Stimulated activated CD4-positive, alpha-beta T cell treated with anti-CD3 and anti-CD28 coated beads, TNF-alpha, amount 100 ng/mL, for 4 hours (primary cell): ENCODE results near the gene ADAM33.

Experiments used
- DNase-seq, 3 experiments: peaks; one replicate each; pipeline ENCODE4 v3.0.0-alpha.2; 2020; ENCODE audit warnings: low read depth in 3 of 3

The ADAM33 gene, protein sequence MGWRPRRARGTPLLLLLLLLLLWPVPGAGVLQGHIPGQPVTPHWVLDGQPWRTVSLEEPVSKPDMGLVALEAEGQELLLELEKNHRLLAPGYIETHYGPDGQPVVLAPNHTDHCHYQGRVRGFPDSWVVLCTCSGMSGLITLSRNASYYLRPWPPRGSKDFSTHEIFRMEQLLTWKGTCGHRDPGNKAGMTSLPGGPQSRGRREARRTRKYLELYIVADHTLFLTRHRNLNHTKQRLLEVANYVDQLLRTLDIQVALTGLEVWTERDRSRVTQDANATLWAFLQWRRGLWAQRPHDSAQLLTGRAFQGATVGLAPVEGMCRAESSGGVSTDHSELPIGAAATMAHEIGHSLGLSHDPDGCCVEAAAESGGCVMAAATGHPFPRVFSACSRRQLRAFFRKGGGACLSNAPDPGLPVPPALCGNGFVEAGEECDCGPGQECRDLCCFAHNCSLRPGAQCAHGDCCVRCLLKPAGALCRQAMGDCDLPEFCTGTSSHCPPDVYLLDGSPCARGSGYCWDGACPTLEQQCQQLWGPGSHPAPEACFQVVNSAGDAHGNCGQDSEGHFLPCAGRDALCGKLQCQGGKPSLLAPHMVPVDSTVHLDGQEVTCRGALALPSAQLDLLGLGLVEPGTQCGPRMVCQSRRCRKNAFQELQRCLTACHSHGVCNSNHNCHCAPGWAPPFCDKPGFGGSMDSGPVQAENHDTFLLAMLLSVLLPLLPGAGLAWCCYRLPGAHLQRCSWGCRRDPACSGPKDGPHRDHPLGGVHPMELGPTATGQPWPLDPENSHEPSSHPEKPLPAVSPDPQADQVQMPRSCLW

DNA sequence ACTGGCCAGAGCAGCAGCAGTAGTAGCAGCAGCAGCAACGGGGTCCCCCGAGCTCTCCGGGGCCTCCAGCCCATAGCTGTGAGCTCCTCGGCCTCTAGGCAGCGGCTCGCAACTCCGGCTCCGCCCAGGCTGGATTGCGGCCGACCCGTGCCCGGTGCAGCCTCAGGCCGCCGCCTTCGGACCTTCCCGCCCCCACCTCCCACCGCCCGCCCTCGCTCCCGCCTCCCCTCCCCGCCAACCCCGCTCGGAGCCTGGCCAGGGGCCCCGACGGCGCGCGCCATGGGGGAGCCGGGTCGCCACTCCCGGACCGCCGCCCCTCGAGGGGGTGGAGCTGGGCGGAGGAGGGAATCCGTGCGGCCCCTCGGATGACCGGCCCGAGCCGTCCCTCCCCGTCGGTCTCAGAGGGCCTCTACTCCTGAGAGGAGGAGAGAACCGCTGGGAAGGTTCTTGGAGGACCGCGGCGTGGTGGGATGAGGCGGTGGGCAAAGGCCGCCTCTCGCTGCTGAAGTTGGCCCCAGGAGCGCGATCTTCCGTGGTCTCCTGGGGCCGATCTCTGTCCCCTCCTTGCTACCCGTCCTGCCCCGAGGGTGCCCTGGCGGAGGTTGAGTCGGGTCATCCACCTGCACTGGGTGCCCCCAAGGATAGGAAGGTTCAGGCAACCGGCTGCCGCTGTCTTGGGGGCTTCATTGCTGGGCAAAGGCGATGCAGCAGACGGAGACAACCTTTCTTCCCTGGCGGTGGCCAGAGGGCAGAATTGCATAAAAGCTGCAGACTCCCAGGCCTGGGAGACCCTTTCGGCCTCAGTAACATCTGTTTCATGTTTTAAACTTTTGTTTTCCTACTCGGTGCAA is at the start of gene ADAM33:
Gene ADAM33, minus strand, starts transcription at position 80 of the 851 bp plus-strand sequence. Its CDS starts 6 bp downstream, at position 74.
- no peak for DNase-seq

DNA sequence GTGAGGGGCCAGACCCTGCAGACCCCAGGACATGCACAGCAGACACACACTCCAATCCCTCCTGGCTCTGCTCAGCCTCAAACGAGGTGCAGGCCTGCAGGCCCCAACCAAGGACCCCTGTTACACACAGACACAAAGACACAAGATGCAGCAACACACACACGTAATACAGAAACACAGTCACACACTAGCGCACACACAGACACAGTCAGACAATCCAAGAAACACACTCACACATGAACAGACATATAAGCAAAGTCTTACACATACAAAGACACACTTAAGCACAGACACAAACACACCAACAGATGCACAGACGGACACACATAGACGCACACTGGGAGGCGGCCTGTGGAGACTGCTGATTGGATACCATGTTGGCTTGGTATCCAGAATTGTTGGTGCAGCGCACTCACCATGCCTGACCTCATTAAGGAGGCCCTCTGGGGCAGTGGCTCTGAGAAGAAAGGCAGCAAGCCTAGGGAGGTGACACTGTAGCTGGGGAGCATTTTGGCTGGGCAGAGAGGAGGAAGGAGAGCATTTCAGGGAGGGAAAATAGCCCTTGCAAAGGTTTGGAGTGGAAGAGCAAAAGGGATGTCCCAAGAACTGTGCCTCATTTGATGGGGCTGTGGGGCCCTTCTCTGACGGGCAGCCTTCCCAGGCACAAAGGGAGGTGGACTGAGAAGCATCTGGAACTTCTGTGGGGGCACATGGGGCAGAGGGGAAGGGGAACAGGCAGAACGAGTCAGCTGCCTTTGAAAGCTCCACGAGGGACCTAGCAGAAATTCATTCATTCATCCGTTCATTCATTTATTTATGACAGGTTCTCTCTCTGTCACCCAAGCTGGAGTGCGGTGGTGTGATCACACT is 49.2 kb upstream of the ADAM33 start:
- no peak for DNase-seq

DNA sequence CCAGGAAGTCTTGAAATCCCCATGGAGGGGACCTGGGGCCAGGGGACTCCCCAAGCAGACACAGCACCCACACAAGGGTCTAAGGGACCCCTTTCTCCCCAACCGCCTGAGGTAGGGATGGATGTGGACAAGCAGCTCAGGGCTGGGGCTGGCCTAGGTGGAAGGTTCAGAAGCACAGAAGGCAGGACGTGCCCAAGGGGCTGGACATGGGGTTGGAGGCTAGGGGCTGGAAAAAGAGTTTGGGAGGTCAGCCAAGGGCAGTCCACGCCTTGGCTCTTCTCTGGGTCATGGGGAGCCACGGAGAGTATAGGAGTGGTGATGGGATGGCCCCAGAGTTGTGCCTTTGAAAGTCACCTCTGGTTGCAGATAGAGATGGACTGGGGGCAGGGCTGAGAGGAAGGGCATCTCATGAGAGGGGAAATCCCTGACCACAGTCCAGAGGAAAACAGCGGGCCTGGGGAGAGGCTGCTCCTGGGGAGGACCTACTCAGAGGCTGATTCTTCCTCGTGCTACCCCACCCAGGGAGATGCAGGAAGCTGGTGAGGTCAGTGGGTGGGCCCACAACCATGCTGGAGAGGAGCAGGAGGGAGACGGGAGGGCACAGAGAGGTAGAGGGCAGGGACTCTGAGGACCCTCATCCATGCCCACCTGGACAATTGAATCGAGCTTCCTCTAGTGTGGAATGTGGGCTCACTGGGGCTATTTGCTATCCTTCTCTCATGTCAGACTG is 48.2 kb upstream of the ADAM33 start:
- DNase-seq: no peak

DNA sequence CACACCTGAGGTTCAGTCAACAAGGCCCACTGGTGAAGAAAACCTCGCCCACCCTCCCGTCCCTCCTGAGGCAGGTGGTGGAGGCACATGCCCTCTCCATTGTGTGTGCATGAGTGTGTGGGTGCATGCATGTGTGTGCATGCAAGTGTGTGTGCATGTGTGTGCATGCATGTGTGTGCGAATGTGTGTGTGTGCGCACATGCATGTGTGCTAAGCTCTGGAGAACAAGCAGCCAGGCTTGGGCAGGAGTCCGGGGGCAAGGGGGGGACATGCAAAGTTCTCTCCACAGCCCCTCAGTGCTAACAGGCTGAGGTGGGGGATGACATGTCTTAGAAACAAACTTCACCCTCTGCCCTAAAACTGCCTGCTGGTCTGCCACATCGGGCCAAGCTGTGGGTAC is 47.6 kb upstream of the ADAM33 start:
- DNase-seq: no peak

DNA sequence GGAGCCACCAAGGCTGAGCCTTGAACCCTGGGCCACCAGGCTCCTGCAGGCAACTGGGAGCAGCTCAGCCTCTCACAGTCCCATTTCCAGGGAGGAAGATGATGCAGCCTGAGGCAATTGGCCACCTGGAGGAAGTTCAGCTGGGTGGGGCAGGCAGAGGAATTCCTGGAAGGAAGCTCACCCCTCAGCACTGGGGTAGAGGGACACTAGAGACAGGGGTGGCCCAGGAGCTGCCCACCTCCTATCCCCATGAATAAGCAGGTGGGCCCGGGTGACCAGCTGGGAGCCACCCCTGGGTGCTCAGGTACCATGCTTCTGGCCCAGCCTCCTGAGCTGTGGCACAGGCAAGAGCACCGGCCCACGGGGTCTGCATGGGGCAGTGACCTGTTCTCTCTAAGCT is 47.1 kb upstream of the ADAM33 start:
- DNase-seq: no peak

DNA sequence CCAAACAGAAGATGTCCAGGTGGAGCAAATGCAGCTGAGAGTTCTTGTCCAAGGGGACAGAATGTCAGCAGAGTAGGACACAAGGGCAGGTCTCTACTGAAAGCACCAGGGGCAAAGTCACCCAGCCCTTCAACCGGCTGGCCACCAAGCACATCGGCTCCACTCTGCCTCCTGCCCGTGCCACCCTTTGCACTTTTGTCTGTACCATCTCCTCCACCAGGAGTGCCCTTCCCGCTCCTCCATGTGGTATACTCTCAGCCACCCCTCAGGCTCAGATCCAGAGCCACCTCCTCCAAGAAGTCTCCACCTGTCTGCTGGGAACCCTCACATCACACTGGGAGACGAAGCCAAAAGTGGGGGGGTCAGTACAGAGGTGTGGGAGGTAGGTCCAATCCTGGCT is 46.5 kb upstream of the ADAM33 start:
- DNase-seq: no peak

DNA sequence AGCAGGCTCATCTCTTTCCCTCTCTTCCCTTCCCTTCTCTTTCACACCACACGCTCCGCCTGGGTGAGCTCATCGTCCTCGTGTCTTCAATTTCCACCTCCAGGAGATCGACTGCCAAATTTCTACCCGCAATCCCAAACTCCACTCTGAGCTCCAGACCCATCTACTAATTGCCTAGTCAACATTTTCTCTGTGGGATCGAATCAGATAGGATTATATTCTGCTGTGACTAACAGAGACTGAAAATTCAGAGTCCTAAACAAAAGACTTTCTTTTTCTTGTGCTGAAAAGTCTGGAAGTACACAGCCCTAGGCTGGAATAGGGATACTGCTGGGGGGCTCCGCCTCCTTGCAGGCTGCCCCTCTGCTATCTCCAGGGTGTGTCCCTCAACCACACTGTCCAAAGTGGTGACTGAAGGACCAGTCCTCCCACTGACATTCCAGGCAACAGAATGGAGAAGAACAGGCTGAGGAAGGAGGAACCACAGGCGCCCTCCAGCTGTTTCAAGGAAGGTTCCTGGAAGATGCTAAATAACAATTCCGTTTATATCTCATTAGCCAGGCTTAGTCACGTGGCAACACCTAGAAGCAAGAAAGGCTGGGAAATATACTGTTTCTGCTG is 45.7 kb upstream of the ADAM33 start:
- no peak for DNase-seq

DNA sequence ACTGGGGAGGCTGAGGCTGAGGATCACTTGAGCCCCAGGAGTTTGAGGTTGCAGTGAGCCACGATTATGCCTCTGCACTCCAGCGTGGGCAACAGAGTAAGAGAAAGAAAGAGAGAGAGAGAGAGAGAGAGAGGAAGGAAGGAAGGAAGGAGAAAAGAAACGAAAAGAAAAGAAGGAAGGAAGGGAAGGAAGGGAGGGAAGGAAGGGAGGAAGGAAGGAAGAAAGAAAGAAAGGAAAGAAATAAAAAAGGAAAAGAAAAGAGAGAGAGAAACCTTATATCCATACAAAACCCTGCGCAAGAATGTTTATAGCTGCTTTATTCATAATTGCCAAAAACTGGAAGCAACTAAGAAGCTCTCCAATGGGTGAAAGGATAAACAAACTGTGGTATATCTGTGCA is 42.5 kb upstream of the ADAM33 start:
- DNase-seq: no peak

DNA sequence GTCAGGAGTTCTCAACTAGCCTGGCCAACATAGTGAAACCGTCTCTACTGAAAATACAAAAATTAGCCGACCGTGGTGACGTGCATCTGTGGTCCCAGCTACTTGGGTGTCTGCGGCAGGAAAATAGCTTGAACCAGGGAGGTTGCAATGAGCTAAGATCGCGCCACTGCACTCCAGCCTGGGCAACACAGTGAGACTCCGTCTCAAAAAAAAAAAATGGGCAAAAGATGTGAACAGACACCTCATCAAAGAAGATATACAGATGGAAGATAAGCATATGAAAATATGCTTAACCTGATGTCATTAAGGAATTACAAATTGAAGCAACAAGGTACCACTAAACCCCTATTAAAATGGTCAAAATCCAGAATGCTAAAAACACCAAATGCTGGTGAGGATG is 41.5 kb upstream of the ADAM33 start:
- no peak for DNase-seq

DNA sequence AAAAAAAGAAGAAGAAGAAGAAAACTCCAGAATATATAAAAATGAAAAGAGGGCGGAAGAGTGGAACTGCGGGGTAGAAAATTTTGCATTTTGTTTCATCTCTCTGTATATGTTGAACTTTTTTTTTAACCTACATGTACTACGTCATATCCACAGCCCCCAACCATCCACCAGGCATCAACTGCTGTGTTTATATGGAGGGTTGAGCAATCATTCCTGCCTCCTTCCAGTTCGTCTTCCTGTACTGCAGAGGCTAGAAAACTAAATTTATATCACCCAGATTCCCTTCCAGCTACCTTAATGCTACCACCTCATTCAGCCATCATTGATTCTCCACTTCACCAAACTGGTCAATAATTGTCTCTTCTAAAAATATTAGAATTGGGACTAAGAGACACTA is 40.1 kb upstream of the ADAM33 start:
- DNase-seq: no peak

DNA sequence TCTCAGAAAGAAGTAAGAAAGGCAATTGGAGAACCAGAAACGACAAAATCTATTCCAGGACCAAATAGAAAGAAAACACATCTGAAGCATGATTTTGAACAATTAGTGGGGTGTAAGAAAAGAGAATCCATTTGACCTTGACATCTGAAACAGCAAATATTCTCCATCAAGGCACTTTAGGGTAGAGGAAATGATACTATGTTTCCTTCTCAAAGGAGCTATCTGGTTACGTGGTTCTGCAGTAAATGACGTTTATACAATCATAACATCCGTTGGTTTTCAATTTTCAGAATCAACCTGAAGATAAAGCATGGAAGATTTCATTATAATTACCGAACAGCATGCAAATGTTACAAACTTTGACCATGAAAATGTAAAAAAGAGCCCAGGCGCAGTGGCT is 38.8 kb upstream of the ADAM33 start:
- DNase-seq: no peak

DNA sequence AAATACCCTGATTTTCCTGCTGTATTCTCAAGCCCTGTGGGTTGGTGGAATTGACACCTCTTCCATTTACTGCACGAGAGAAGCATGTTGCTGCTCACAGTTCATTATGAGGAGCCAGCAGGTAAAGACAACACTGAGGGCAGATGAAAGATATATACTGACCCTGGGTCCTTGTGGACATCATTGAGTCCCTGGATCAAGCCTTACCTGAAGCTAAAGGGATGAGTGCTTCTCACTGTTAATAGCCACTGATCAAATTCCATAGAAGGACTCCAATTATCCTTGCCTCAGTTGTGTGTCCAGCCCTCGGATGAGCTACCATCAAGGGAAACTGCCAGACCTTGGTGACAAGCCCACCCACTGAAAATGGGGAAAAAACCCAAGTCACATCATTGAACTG is 38.3 kb upstream of the ADAM33 start:
- DNase-seq: no peak

DNA sequence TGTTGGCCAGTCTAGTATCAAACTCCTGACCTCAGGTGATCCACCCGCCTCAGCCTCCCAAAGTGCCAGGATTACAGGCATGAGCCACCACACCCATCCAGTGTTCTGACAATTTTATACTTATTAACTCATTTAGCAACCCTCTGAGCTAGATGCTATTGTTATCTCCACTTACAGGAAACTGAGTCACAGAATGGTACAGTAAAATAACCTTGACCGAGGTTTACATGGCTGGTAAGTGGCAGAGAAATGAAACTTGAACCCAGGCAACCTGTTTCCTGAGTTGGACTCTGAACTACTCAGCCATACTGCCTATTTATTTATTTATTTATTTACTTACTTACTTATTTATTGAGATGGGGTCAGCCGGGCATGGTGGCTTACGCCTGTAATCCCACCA is 37.2 kb upstream of the ADAM33 start:
- no peak for DNase-seq

DNA sequence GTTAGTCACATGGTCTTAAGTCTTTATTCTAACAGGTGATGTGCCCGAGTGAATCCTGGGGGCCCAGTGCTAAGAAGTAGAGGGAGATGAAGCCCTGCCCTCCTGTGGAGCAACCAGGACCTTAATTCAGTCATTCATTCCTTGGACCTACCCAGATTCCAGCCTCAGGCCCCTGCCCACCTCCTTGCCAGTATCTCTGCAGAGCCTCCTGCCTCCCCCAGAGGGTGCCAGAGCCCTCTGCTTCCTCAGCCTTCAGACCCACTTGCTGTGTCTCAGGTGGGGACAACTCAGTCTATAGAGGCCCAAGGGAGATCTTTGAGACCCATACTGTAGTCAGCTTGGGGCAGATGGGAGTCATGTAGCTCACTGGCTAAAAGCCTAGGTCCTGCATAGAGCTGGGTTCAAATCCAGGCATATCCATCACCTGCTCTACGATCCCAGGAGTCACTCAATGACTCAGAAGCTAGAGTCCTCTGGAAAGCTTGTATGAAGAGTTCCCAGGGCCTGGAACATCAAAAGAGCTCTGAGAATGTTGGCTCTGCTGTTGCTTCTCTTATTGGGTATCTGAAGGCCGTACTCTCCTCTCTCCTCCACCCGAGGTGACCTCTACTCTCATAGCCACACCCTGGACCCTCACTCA is 34.5 kb upstream of the ADAM33 start:
- DNase-seq: no peak

DNA sequence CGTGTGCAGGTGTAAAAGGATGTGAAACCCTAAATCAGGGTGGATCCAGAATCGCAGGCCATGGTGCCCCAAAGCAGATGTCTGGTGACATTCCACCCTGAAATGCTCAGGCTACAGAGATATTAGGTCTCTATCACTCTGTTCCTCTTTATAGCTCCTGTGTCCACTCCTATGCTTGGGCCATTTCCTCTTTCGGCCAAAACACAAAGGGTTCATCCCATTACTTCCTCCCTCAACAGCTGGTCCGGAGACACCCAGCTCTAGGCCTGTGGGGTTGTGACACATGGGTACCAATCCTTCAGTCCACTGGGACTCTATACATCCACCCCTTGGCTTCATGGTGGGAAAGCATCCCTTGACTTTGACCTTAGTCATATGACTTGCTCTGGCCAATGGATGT is 32.3 kb upstream of the ADAM33 start:
- DNase-seq: no peak

DNA sequence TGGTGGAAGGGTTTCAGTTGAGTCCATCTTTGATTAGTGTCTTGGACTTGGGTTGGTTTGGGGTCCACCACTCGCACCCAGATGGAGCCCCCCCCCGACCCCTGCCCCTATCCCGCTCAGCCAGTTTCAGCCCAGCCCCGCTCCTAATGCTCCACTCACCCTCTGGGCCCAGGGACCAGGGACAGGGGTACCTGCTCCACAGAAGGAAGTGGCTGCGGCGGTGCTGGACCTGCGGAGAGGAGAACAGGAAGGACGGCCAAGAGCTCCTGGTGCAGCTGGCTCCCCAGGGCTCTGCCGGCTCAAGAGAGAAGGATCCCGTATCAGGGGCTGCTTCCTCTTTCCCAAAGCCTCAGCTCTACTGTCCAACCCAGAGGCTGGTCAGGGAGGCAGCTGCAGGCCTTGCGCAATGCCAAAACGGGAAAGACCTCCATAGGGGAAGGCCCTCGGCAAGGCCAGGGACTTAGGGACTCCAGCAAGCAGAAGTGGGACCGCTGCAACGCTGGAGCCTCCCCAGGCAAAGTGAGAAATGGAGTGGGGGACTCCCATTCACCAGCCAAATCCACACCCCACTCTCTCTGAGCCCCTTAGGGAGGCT is 30.6 kb upstream of the ADAM33 start, which contains the start of gene SIGLEC1:
Gene SIGLEC1, minus strand, starts transcription at position 322 of the 595 bp plus-strand sequence. CDS start 5,472 bp downstream, outside the sequence.
- DNase-seq: no peak

DNA sequence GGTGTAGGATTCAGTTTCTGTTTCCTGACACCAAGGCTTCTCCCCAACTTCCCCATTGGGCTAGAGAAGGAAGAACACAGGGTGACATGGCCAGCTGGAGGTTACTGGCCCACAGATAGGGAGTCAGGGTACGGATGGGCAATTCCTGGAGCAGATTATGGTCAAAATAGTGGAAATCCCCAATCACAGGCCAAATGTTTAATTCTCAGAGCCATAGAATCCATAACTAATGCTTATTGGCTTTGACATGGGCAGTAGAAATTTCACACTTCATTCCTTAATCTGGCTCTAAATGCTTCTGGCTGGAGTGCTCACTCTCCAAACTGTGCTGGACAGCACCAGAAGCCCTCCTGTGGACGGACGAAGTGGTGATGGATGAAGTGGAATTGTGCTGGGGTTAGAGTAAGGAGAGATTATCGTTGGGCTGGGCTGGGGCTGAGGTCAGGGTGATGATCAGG is 29.7 kb upstream of the ADAM33 start:
- no peak for DNase-seq

DNA sequence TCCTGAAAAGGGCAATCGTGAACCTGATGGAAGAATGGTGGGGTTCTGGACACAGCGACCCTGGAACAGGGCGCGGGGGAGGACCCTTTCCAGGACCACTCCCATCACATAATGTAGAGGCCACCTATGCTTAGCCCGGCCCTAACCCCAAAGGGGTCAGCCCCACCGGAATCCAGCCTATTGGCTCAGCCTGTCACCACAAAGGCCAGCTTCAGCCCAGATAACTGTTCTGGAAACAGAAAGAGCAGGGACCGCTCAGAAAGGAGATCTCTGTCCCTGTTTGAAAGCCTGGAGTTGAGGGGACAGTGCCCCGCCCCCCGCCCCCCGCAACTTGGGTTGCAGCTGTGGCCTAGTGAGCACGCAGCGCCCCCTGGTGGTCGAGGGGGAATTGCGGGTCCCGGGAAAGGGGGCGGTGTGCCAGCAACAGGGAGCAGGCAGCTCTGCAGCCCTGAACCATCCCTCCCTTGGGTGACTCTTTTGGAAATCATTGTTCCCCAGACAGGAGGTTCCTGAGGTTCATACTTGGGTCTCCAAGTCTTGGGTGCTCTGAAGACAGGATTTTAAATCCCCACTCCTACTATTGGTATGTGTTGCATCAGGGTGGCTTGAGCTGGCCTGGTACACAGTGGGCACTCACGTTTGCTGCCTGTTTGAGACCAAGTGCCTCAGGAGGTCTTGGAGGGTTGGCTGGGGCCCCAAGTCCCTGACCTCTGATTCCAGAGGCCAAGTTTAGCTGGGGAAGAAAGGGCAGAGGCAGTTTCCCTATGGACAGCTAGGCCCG is 29.1 kb upstream of the ADAM33 start:
- DNase-seq: peak; percentile 52 to 58 (median 56)
